Astrocyte (in vitro differentiated cells and primary cell): ENCODE results near the gene UTP15. TPM values are rescaled to one million over a fixed set of nuclear protein-coding genes. Genes with fewer than 3 reads are reported as not detected.

Source experiments
- DNase-seq: peaks from one replicate; pipeline ENCODE4 v3.0.0-alpha.2; 2010; ENCODE audit warnings: low read depth
- FAIRE-seq: peaks from 2 replicates; lab custom pipeline; 2011; peaks lifted over from hg19 to GRCh38; lab: Jason Lieb, UNC
- H2AFZ ChIP-seq: 2 replicates; pipeline ENCODE4 v1.6.0; 2012; ENCODE audit warnings: low read depth, low read length, inconsistent platforms
- H3K27ac ChIP-seq: 2 replicates; pipeline ENCODE4 v1.5.1; 2011; ENCODE audit warnings: low read depth, low read length, inconsistent platforms
- H3K27me3 ChIP-seq: 2 replicates; pipeline ENCODE4 v1.6.0; 2011; ENCODE audit warnings: low read length, inconsistent platforms; ENCODE audit not compliant: insufficient read depth
- H3K36me3 ChIP-seq: 2 replicates; pipeline ENCODE4 v1.5.1; 2011; ENCODE audit warnings: low read length, inconsistent platforms; ENCODE audit not compliant: insufficient read depth
- H3K4me1 ChIP-seq: 2 replicates; pipeline ENCODE4 v1.5.1; 2011; ENCODE audit warnings: low read length, inconsistent platforms; ENCODE audit not compliant: insufficient read depth
- H3K4me2 ChIP-seq: 2 replicates; pipeline ENCODE4 v1.6.0; 2012; ENCODE audit warnings: low read length, inconsistent platforms
- H3K4me3 ChIP-seq: 2 replicates; pipeline ENCODE4 v1.5.1; 2011; ENCODE audit warnings: low read depth, mild to moderate bottlenecking, low read length, inconsistent platforms; ENCODE audit not compliant: insufficient read depth
- H3K79me2 ChIP-seq: 2 replicates; pipeline ENCODE4 v1.6.0; 2012; ENCODE audit warnings: mild to moderate bottlenecking, low read length, inconsistent platforms; ENCODE audit not compliant: insufficient read depth
- H3K9ac ChIP-seq: 2 replicates; pipeline ENCODE4 v1.6.0; 2012; ENCODE audit warnings: mild to moderate bottlenecking, low read length, inconsistent platforms
- H3K9me3 ChIP-seq: 2 replicates; pipeline ENCODE4 v1.5.1; 2012; ENCODE audit warnings: low read depth, mild to moderate bottlenecking, low read length, inconsistent platforms; ENCODE audit not compliant: insufficient read depth
- H4K20me1 ChIP-seq: 2 replicates; pipeline ENCODE4 v1.6.0; 2012; ENCODE audit warnings: low read length, inconsistent platforms; ENCODE audit not compliant: insufficient read depth
- H3K27ac Mint-ChIP-seq: one replicate; pipeline ENCODE4 v1.8.0; 2021; ENCODE audit warnings: mild to moderate bottlenecking, mixed read lengths; ENCODE audit not compliant: unreplicated experiment
- H3K27me3 Mint-ChIP-seq: one replicate; pipeline ENCODE4 v1.8.0; 2021; ENCODE audit warnings: low read depth, mixed read lengths; ENCODE audit not compliant: unreplicated experiment
- H3K36me3 Mint-ChIP-seq: one replicate; pipeline ENCODE4 v1.8.0; 2021; ENCODE audit warnings: low read depth, mixed read lengths; ENCODE audit not compliant: unreplicated experiment
- H3K4me1 Mint-ChIP-seq: one replicate; pipeline ENCODE4 v1.8.0; 2021; ENCODE audit warnings: low read depth, mixed read lengths; ENCODE audit not compliant: unreplicated experiment
- H3K4me3 Mint-ChIP-seq: one replicate; pipeline ENCODE4 v1.8.0; 2021; ENCODE audit warnings: mild to moderate bottlenecking, moderate library complexity, mixed read lengths; ENCODE audit not compliant: unreplicated experiment
- H3K9me3 Mint-ChIP-seq: one replicate; pipeline ENCODE4 v1.8.0; 2021; ENCODE audit warnings: mild to moderate bottlenecking, mixed read lengths; ENCODE audit not compliant: unreplicated experiment
- EZH2 ChIP-seq: IDR thresholded peaks from 2 replicates; pipeline ENCODE4 v1.6.1; 2012; ENCODE audit warnings: mild to moderate bottlenecking, low read length, inconsistent platforms; ENCODE audit not compliant: insufficient read depth
- total RNA-seq: library from RNA; stranded (reverse); gene quantifications from 2 replicates; pipeline ENCODE4 v1.2.1, GENCODE V29; 2021
- TF ChIP-seq, protein P1 (sequence below): IDR thresholded peaks from 2 replicates; pipeline ENCODE4 v1.5.1; 2011; ENCODE audit warnings: low read depth, mild to moderate bottlenecking, inconsistent platforms, low read length, moderate library complexity; ENCODE audit not compliant: insufficient read depth

The UTP15 gene
- total RNA-seq, 1 donor from 2014 or later: 23.7 TPM

DNA sequence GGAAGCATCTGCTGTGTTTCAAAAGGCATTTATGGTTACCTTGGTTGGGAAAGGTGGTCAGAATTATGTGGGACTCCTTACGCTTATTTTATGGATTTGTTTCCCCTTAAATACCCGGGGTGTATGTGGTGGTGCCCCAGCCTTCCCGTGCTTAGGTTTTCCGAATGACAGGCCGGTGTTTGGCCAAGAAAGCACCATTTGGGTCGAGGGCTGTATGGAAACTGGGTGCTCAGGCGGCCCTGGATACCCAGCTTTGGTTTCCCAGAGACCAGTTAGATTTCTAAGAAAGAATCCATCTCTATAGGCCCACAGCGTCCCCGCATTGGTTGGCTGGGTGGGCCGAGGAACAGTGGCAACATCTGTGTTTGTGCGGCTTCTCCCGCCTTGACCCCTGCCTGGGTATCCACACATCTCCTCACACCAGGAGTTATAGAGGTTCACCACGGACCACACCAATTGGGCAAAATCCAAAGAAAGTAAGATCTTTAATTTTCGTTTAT lies 61.3 kb downstream of the UTP15 start:
- Mint-ChIP-seq H3K4me3 (peak overlapping the region; percentile 85), H3K4me1 (no peaks in the 10 kb centered on the region), H3K9me3 (no peaks in the 10 kb centered on the region), H3K36me3 (no peaks in the 10 kb centered on the region), H3K27ac (no peak overlapping the region), H3K27me3 (peaks cover 8% of the 10 kb centered on the region)
- Histone ChIP-seq H3K9ac (peak overlapping the region; percentile 82), H3K4me3 (peak overlapping the region; percentile 79), H3K27me3 (no peaks in the 10 kb centered on the region), H3K79me2 (peaks cover 44% of the 10 kb centered on the region), H2AFZ (peak overlapping the region; percentile 94), H3K4me2 (peak overlapping the region; percentile 98), H3K27ac (no peak overlapping the region), H3K36me3 (no peaks in the 10 kb centered on the region), H3K4me1 (peaks cover 17% of the 10 kb centered on the region), H3K9me3 (no peaks in the 10 kb centered on the region), H4K20me1 (no peaks in the 10 kb centered on the region)
- TF ChIP-seq EZH2: no peak
- TF ChIP-seq, protein P1, sequence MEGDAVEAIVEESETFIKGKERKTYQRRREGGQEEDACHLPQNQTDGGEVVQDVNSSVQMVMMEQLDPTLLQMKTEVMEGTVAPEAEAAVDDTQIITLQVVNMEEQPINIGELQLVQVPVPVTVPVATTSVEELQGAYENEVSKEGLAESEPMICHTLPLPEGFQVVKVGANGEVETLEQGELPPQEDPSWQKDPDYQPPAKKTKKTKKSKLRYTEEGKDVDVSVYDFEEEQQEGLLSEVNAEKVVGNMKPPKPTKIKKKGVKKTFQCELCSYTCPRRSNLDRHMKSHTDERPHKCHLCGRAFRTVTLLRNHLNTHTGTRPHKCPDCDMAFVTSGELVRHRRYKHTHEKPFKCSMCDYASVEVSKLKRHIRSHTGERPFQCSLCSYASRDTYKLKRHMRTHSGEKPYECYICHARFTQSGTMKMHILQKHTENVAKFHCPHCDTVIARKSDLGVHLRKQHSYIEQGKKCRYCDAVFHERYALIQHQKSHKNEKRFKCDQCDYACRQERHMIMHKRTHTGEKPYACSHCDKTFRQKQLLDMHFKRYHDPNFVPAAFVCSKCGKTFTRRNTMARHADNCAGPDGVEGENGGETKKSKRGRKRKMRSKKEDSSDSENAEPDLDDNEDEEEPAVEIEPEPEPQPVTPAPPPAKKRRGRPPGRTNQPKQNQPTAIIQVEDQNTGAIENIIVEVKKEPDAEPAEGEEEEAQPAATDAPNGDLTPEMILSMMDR: no peak
- no peak for FAIRE-seq
- no peak for DNase-seq

DNA sequence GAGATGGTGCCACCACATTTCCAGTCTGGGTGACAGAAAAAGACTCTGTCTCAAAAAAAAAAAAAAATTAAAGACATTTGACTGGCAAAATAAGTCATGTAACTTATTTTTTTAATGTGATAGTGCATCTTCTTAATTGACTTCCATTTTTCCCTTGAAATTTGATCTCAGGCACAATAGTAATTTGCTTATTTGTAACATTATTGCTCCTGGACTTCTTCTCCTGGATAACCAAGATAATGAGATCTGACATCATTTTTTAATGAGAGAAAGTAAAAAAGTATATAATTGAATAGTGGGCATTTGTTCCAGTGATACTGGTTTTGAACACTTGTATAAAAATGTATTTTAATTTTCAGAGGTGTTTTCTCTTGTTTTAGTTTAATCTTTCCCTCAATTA lies 63.9 kb downstream of the UTP15 start:
- Mint-ChIP-seq H3K36me3 (no peaks in the 10 kb centered on the region), H3K27ac (no peak overlapping the region), H3K4me1 (no peaks in the 10 kb centered on the region), H3K27me3 (peaks cover 8% of the 10 kb centered on the region), H3K9me3 (no peaks in the 10 kb centered on the region), H3K4me3 (no peak overlapping the region)
- no peak overlapping the region for H3K27ac ChIP-seq
- H3K9me3 ChIP-seq: no peaks in the 10 kb centered on the region
- TF ChIP-seq, protein P1: no peak
- no peak for TF ChIP-seq EZH2
- peaks cover 17% of the 10 kb centered on the region for H3K4me1 ChIP-seq
- H3K9ac ChIP-seq: no peak overlapping the region
- no peaks in the 10 kb centered on the region for H3K36me3 ChIP-seq
- no peak for FAIRE-seq
- H2AFZ ChIP-seq: no peak overlapping the region
- no peak for DNase-seq
- no peaks in the 10 kb centered on the region for H4K20me1 ChIP-seq
- no peak overlapping the region for H3K4me2 ChIP-seq
- H3K4me3 ChIP-seq: no peak overlapping the region
- H3K79me2 ChIP-seq: peaks cover 51% of the 10 kb centered on the region
- no peaks in the 10 kb centered on the region for H3K27me3 ChIP-seq

DNA sequence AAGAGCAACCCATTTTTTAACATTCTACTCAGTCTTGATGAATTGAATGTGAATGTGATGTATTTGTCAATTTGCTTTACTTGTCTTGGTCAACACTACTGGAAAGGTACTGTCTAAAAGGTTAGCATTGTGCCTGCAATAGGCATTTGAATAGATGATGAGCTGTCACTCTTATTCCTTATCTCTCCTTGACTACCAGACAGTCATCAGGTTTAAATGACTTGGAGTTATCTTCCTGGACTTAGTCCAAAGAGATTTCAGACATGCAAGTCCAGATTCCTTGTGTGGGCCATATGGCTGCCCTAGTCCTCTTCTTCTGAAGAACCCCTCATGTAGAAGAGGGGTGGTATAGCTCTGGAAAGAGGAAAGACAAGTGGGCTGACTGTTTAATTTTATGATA lies 65.2 kb downstream of the UTP15 start:
- H3K27ac ChIP-seq: no peak overlapping the region
- H3K4me2 ChIP-seq: no peak overlapping the region
- H3K27me3 ChIP-seq: no peaks in the 10 kb centered on the region
- H3K4me3 ChIP-seq: no peak overlapping the region
- Mint-ChIP-seq H3K9me3 (no peaks in the 10 kb centered on the region), H3K4me1 (no peaks in the 10 kb centered on the region), H3K4me3 (no peak overlapping the region), H3K27ac (no peak overlapping the region), H3K27me3 (peaks cover 8% of the 10 kb centered on the region), H3K36me3 (no peaks in the 10 kb centered on the region)
- peaks cover 59% of the 10 kb centered on the region for H3K79me2 ChIP-seq
- H4K20me1 ChIP-seq: no peaks in the 10 kb centered on the region
- H2AFZ ChIP-seq: no peak overlapping the region
- FAIRE-seq: no peak
- DNase-seq: no peak
- no peaks in the 10 kb centered on the region for H3K36me3 ChIP-seq
- no peak overlapping the region for H3K9ac ChIP-seq
- no peaks in the 10 kb centered on the region for H3K9me3 ChIP-seq
- peaks cover 11% of the 10 kb centered on the region for H3K4me1 ChIP-seq
- TF ChIP-seq, protein P1: no peak
- TF ChIP-seq EZH2: no peak
